GM12875 (cell line): ENCODE results near the gene SMIM1.

Experiments
- H3K4me3 ChIP-seq: one replicate; pipeline ENCODE4 v1.5.1; 2011; ENCODE audit warnings: low read depth, low read length, control low read depth
- CTCF ChIP-seq: IDR thresholded peaks from 2 replicates; pipeline ENCODE4 v1.5.1; 2011; ENCODE audit warnings: low read depth, mild to moderate bottlenecking, control low read depth, inconsistent platforms, low read length, moderate library complexity, borderline replicate concordance; ENCODE audit not compliant: insufficient read depth

The SMIM1 gene

GRCh38 chr1:3770047-3770765, 2.3 kb upstream of the SMIM1 start:
- no peak for TF ChIP-seq CTCF
- no peak overlapping the region for H3K4me3 ChIP-seq

- peak overlapping the region; percentile 56 for H3K4me3 ChIP-seq
- no peak for TF ChIP-seq CTCF
Observed at GRCh38 chr1:3771108-3772026, 1.2 kb upstream of the SMIM1 start.

GRCh38 chr1:3772027-3772714, 378 bp upstream of the SMIM1 start:
- no peak for TF ChIP-seq CTCF
- peak overlapping the region; percentile 56 for H3K4me3 ChIP-seq

- TF ChIP-seq CTCF: no peak
- no peak overlapping the region for H3K4me3 ChIP-seq
Observed at GRCh38 chr1:3773572-3774275, 1.2 kb downstream of the SMIM1 start.

GRCh38 chr1:3774276-3774945, 1.9 kb downstream of the SMIM1 start:
- TF ChIP-seq CTCF: no peak
- H3K4me3 ChIP-seq: no peak overlapping the region

GRCh38 chr1:3774946-3775489, 2.5 kb downstream of the SMIM1 start:
- no peak overlapping the region for H3K4me3 ChIP-seq
- no peak for TF ChIP-seq CTCF
